ENCODE data around the gene COA1.
"Not testable (repeated sequence)": the region's sequence is repeated elsewhere in the genome, so short reads cannot be mapped to it uniquely, and the experiment has no call there.

The COA1 gene

GRCh38 chr7:43602256-43602655 is 127.1 kb downstream of the COA1 start:
- no peaks in the 10 kb centered on the region for H3K27me3 ChIP-seq (ENCODE audit: control insufficient read depth, insufficient read depth, low read length)

GRCh38 chr7:43600056-43600455 is 129.3 kb downstream of the COA1 start:
- no peaks in the 10 kb centered on the region for H3K9me3 ChIP-seq (ENCODE audit: control insufficient read depth, low read length)

More at GRCh38 chr7:43602256-43602655, 127.1 kb downstream of the COA1 start:
- no peak overlapping the region for H3K4me3 ChIP-seq (ENCODE audit: low read length)
- H3K9ac ChIP-seq (ENCODE audit: low read length) = no peak overlapping the region
- H3K4me1 ChIP-seq (ENCODE audit: control insufficient read depth, insufficient read depth, low read length) = no peaks in the 10 kb centered on the region
- H3K36me3 ChIP-seq (ENCODE audit: control insufficient read depth, insufficient read depth, low read length) = no peaks in the 10 kb centered on the region
- H3K9me3 ChIP-seq (ENCODE audit: control insufficient read depth, low read length) = no peaks in the 10 kb centered on the region

GRCh38 chr7:43596426-43596825 is 132.9 kb downstream of the COA1 start:
- peaks cover 12% of the 10 kb centered on the region for H3K4me1 ChIP-seq (ENCODE audit: control insufficient read depth, insufficient read depth, low read length)
- H3K9ac ChIP-seq (ENCODE audit: low read length); H3K9me3 ChIP-seq (ENCODE audit: control insufficient read depth, low read length); H3K27me3 ChIP-seq (ENCODE audit: control insufficient read depth, insufficient read depth, low read length); H3K36me3 ChIP-seq (ENCODE audit: control insufficient read depth, insufficient read depth, low read length); H3K4me3 ChIP-seq (ENCODE audit: low read length): not testable (repeated sequence)

More at GRCh38 chr7:43600056-43600455, 129.3 kb downstream of the COA1 start:
- H3K27me3 ChIP-seq (ENCODE audit: control insufficient read depth, insufficient read depth, low read length) = no peaks in the 10 kb centered on the region
- H3K9ac ChIP-seq (ENCODE audit: low read length) = no peak overlapping the region
- no peaks in the 10 kb centered on the region for H3K4me1 ChIP-seq (ENCODE audit: control insufficient read depth, insufficient read depth, low read length)
- H3K36me3 ChIP-seq (ENCODE audit: control insufficient read depth, insufficient read depth, low read length) = no peaks in the 10 kb centered on the region
- no peak overlapping the region for H3K4me3 ChIP-seq (ENCODE audit: low read length)

- no peaks in the 10 kb centered on the region for H3K9me3 ChIP-seq (ENCODE audit: control insufficient read depth, low read length)
- no peak overlapping the region for H3K9ac ChIP-seq (ENCODE audit: low read length)
- peaks cover 12% of the 10 kb centered on the region for H3K4me1 ChIP-seq (ENCODE audit: control insufficient read depth, insufficient read depth, low read length)
- no peaks in the 10 kb centered on the region for H3K36me3 ChIP-seq (ENCODE audit: control insufficient read depth, insufficient read depth, low read length)
- no peaks in the 10 kb centered on the region for H3K27me3 ChIP-seq (ENCODE audit: control insufficient read depth, insufficient read depth, low read length)
- no peak overlapping the region for H3K4me3 ChIP-seq (ENCODE audit: low read length)
These were observed 135.3 kb downstream of the COA1 start for GRCh38 chr7:43594020-43594419.

DNA sequence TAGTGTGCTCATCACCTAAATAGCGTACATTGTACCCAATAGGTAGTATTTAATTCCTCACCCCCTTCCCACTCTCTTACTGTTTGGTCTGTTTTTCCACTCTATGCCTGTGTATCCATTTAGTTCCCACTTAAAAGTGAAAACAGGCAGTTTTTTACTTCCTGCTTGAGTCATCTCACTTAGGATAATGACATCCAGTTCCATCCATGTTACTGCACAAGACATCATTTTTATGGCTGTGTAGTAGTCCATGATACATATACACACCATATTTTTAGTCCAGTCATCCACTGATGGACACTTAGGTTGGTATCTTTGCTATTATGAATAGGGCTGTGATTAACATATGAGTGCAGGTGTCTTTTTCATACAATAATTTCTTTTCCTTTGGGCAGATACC is 136.3 kb downstream of the COA1 start:
- Histone ChIP-seq H3K27me3 (ENCODE audit: control insufficient read depth, insufficient read depth, low read length) (no peaks in the 10 kb centered on the region), H3K4me1 (ENCODE audit: control insufficient read depth, insufficient read depth, low read length) (peaks cover 12% of the 10 kb centered on the region), H3K36me3 (ENCODE audit: control insufficient read depth, insufficient read depth, low read length) (no peaks in the 10 kb centered on the region), H3K9ac (ENCODE audit: low read length) (no peak overlapping the region), H3K9me3 (ENCODE audit: control insufficient read depth, low read length) (no peaks in the 10 kb centered on the region), H3K4me3 (ENCODE audit: low read length) (no peak overlapping the region)

DNA sequence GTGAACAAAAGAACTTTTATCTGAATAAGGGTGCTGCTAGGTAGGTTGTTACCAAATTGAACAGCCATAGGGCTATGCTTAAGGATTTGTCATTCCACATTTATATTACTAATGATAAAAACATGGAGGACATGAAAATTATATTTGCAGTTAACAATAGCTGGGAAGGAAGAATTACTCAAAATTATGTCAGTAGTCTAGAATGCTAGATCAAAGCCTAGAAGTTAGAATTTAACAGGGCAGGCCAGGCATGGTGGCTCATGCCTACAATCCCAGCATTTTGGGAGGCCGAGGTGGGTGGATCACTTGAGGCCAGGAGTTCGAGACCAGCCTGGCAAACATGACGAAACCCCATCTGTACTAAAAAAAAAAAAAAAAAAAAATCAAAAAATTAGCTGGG is 137.0 kb downstream of the COA1 start:
- Histone ChIP-seq H3K9ac (ENCODE audit: low read length) (no peak overlapping the region), H3K27me3 (ENCODE audit: control insufficient read depth, insufficient read depth, low read length) (no peaks in the 10 kb centered on the region), H3K9me3 (ENCODE audit: control insufficient read depth, low read length) (no peaks in the 10 kb centered on the region), H3K4me3 (ENCODE audit: low read length) (no peak overlapping the region), H3K4me1 (ENCODE audit: control insufficient read depth, insufficient read depth, low read length) (peaks cover 12% of the 10 kb centered on the region), H3K36me3 (ENCODE audit: control insufficient read depth, insufficient read depth, low read length) (no peaks in the 10 kb centered on the region)

DNA sequence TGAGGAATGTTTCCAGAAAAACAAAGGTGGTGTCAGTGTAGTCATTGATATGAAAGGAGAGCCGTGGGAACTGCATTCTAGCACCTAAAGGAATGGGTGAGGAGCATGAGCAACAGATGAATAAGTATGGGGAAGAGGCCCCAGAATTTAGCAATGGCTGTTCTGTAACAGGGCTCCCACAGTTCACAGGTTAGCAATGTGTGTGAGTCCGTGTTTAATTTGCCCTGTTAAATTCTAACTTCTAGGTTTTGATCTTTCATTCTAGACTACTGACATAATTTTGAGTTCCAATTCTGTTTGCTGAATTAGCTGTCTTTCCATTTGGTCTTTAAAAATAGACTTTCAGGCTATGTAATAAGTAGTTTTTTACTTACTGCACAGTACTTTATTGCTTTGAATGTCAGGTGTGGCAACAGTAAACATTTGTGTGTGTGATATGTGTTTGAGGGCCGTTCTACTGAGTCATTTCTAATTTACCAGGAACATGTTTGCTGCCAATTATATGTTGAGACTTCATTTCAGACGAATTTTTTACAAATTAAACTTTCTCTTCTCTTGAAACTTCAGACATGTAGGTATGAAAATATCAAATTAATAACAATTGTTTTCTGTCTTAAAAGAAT is 137.7 kb downstream of the COA1 start:
- Histone ChIP-seq H3K9me3 (ENCODE audit: control insufficient read depth, low read length) (no peaks in the 10 kb centered on the region), H3K36me3 (ENCODE audit: control insufficient read depth, insufficient read depth, low read length) (no peaks in the 10 kb centered on the region), H3K4me3 (ENCODE audit: low read length) (no peak overlapping the region), H3K9ac (ENCODE audit: low read length) (no peak overlapping the region), H3K27me3 (ENCODE audit: control insufficient read depth, insufficient read depth, low read length) (no peaks in the 10 kb centered on the region), H3K4me1 (ENCODE audit: control insufficient read depth, insufficient read depth, low read length) (peaks cover 12% of the 10 kb centered on the region)

- Histone ChIP-seq H3K36me3 (ENCODE audit: control insufficient read depth, insufficient read depth, low read length) (no peaks in the 10 kb centered on the region), H3K27me3 (ENCODE audit: control insufficient read depth, insufficient read depth, low read length) (no peaks in the 10 kb centered on the region), H3K9ac (ENCODE audit: low read length) (no peak overlapping the region), H3K4me1 (ENCODE audit: control insufficient read depth, insufficient read depth, low read length) (peaks cover 12% of the 10 kb centered on the region), H3K4me3 (ENCODE audit: low read length) (no peak overlapping the region), H3K9me3 (ENCODE audit: control insufficient read depth, low read length) (no peaks in the 10 kb centered on the region)
These were observed 138.3 kb downstream of the COA1 start for GRCh38 chr7:43590862-43591557.

DNA sequence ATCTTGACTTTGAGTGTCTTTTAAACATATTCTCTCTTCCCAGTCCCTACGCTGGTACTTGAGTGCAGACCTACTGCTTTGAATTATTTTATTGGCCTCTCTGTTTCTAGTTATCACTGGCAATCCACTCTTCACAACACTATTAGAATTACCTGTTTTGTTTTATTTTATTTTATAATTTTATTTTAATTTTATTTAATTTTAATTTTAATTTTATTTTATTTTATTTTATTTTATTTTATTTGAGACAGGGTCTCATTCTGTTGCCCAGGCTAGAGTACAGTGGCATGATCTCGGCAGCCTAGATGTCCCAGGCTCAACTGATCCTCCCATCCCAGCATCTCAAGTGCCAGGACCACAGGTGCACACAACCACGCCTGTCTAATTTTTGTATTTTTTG is 139.6 kb downstream of the COA1 start:
- Histone ChIP-seq H3K9ac (ENCODE audit: low read length) (no peak overlapping the region), H3K36me3 (ENCODE audit: control insufficient read depth, insufficient read depth, low read length) (no peaks in the 10 kb centered on the region), H3K9me3 (ENCODE audit: control insufficient read depth, low read length) (no peaks in the 10 kb centered on the region), H3K27me3 (ENCODE audit: control insufficient read depth, insufficient read depth, low read length) (no peaks in the 10 kb centered on the region), H3K4me1 (ENCODE audit: control insufficient read depth, insufficient read depth, low read length) (peaks cover 12% of the 10 kb centered on the region), H3K4me3 (ENCODE audit: low read length) (no peak overlapping the region)

All from mucosa of stomach (tissue), 1 donor.